SKM-1 treated with dmso at 0.1 percent for 144 hours (cell line): ENCODE data around the gene HAUS7.
"Not testable (repeated sequence)": the region's sequence is repeated elsewhere in the genome, so short reads cannot be mapped to it uniquely, and the experiment has no call there.

Experiments
- DNase-seq: peaks from one replicate; lab custom pipeline; 2025; ENCODE audit not compliant: unreplicated experiment; lab: John Stamatoyannopoulos, UW

HAUS7 gene

DNA sequence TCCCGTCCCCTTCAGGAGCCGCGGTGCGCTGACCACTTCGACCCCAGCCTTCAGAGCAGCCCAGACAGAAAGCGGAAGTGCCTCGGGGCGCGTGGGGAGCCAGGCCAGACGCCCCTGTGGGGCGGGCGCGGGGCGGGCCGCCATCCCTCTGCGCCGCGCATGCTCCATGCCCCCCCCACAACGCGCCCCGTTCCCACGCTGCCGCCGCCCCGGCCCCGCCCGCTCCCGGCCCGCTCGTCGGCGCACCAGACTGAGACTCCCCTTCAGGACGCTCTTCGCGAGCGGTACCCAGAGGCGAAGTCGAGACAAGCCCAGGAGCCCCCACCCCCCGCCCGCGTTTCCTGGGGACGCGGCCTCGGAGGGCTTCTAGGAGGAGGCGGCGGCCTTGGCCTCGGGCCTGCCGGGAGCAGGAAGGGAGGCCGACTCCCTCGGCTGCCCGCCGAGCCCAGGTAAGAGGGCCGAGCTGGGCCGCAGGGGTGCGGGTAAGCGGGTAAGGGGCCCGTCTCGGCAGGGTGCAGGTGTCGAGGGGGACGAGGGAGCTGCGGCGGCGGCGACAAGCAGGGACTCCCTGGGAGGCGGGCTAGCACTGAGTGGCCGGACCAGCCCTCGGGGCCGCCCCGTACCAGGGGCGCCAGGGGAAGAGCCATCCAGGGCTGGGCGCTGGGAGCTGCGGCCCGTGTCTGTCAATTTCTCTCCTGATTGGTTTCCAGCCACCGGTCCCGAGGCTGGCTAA is 59.0 kb downstream of the HAUS7 start, which contains the start of gene ZFP92:
Gene ZFP92 (plus strand): TSS at position 218 of the 733 bp plus-strand sequence. CDS start 6,851 bp downstream, outside the sequence.
- DNase-seq = no peak

DNA sequence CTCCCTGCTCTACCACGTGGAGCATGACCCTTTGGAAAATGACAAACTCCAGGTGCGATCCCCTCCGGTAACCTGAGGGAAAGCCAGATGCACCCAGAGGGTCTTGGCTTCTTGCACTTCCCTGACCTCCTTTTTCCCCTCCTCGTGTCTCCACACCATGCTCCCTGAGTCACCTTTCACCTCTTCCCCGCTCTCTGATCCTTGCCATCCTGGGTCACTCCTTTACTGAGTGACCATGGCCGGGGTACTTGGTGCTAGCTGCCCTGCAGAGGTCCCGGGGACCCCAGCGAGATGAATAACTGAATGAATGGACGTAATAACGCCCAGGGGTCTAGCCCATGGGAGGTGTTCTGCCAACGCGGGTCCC is 59.5 kb downstream of the HAUS7 start:
- no peak for DNase-seq

DNA sequence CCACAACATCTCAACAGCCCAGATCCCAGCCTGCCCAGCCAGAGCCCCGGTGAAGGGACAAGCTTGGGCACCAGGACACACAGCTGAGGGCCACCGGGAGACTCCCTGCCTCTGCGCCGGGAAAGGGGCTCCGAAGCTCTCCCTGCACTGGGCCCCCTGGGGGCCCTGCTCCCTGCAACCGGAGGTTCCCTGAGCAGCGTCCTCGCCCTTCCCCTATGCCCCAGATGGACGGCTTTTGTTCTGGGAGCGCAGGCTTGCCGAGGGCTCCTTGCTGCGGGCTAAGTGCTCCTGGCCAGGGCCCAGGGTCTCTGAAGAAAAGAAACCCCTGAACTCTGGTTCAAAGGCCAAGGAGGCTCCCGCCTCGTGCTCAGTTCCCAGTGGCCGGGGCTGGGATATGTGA is 60.0 kb downstream of the HAUS7 start:
- DNase-seq = no peak

DNA sequence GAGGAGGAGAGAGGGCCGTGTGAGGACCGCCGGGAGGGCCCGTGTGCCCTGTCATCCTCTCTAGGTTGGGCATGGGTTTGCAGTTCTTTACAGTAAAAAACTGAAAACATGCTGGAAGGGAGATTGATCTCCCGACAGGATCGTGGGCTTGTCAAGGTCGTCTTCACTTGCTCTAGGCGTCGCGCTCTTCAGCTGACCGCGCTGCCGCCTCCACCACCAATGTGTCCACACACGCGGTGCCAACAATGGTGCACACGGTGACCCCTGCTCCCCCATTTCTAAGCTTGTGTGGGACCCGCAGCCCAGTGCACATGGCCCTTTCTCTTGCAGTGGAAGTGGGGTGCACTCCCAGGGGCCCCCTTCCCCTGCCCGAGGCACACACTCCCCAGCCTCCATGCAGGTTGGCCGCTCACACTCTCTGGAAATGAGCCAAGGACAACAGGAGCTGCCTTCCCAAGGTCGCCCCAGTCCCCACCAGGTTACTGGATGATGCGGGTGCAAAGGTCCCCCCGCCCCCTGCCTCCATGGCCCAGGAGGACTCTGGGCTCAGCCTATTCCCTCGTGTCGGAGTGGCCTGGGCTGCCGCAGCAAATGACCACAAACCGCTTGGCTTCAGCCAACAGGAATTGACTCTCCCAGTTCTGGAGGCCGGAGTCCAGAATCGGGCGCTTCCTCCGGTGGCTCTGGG is 60.8 kb downstream of the HAUS7 start:
- no peak for DNase-seq

DNA sequence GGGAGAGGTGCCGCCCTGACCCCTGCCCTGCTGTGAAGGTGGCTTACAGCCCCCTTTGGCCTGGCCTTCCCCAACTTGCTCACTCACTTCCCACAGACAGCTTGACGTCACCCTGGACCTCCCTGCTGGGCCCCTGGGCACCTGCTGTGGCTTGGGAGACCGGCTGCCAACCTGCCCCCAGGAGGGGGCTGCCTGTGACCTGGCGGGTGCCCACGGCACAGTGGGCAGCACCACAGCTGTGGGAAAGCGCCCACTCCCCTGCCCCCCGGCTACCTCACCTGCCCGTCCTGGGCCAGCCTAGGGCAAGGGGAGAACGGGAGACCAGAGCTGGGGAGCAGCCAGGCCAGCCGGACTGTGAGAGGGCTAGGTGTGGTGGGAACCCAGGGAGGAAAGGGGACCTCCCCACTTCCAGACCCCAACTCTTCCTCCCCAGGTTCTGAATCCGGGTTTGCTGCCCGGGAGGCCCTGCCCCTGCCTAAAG is 61.5 kb downstream of the HAUS7 start:
- DNase-seq = no peak

DNA sequence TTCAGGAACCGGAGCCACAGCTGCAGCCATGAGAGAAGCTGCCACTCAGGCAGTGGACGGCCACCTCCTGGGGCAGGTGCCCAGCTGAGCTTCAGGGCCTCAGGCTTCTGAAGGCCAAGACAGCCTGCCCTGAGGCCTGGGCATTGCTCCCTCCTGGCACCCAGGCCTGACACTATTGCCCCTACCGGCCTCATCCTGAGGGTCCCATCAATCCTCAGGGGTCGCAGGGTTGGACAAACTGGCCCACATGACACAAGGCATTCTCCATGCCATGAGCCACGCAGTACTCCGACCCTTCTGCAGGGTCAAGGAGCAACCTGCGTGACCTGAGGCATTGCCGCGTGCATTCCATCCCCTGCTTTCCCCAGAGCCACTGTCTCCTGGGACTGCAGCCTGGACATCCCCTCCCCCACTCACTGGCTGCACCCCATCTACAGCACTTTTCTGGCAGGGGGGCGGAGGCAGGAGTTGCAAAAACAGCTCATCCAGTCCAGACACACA is 62.1 kb downstream of the HAUS7 start:
- no peak for DNase-seq

DNA sequence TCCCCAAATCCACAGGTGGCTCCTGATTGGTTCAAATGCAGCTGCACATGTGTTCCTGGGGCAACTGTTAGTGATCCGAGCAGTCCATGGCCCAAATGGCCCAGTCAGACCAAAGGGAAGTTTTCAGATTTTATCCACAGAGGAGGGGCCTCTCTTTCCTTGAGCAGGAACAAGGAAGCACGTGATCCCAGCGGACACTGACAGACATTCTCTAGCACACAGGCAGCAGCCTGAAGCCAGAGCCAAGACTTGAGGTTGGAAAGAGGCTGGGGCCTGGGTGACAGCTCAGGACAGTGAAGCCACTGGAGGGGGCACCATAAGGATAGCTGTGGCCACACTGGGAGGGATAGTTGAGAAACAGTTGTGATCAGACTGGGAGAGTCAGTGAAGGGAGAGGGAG is 62.6 kb downstream of the HAUS7 start:
- DNase-seq = no peak

DNA sequence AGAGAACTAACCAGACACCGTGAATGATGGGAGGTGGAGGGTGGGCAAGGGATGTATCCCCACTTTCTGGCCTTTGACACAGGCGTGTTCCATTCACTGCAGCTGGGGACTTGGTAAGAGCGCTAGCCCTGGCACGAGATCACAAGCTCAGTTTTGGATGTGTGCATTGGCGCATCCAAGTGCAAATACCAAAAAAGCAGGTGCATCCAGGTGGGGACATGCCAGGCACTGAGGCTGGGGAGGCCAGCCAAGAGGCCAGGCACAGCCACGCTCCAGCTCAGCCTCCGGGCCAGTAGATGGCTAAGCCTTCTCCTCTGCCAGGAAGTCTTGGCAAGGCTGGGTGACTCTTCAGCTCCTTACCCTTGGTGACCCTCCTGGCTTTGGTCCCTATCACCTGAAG is 63.5 kb downstream of the HAUS7 start:
- DNase-seq = no peak

DNA sequence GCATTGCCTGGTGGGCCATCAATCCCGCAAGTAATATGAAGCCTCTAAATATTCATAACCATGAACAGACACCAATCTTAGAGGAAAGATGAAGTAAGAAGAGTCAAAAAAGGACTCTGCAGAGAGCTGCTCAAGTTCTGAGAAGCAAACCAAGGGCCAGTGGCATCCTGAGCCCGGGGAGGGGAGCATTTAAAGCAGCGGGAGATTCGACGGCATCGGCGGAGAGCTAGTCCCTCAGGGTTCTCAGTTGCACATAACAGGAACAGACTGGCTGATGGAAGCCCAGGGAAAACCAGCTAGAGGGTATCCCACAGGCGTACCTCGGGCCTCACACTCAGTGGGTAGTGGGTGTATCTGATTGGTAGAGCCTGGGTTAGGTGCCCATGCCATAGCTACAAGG is 64.4 kb downstream of the HAUS7 start:
- DNase-seq = no peak

DNA sequence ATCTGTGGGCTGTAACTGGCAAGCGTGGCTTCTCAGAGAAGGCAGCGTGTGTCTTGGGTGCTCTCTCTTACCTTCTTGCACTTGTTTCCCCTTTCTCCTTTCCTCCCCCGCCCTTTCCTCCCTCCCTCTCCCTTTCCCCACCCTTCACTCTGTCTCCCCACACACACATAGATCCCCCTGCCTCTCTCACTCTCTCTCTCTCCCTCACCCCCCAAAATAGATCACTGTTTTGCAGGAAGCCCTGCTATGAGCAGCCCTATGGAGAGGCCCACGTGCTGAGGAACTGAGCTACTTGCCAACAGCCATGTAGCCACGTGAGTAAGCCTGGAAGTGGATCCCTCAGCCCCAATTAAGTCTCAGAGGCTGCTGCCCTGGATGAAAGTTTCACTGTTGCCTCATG is 65.0 kb downstream of the HAUS7 start:
- no peak for DNase-seq

DNA sequence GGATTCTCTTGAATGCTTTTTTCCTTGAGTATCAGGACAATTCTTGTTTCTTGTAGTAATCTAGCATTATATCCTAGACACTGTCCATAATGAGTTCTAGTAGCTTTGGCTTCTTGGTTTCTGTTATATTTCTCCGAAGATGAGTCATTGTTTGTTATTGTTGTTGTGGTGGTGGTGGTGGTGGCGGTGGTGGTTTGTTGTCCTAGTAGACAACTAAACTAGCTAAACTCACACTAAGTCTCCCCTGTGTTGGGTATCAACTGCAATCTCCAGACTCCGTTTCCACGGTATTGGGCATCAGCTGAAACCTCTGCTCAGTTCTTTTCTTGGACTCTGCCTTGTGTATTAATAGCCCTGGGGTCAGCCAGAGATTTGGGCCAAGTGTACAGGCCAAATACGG is 66.0 kb downstream of the HAUS7 start:
- DNase-seq = not testable (repeated sequence)

DNA sequence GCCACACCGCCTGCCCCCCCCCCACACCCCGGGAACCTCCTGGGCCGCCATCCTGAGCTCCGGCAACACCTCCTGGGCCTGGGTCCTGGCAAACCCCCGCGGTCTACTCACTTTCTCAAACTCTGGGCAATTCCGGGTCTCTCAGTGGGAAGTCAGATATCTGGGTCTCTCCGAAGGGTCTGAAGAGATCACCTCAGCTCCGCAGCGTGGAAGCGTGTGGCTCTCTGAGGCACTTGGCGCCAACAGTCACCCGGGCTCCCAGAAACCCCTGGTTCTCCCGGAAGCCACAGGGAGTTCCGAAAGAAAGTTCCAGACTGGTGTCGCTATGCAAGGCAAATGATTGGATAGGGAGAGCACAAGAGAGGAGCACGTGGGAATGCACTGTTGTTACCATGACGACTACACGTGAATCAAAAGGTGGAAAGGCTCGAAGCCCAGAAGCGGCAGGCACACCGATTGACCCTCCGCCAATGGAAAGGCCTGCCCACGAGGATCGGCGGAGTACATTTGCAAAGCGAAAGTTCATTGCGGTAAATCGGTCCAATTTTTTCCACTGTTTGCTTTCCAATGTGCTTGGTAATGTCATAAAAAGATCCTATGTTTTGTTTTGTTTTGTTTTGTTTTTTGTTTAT is 69.1 kb downstream of the HAUS7 start, which contains the start of gene PNMA6E:
Gene PNMA6E (minus strand): TSS at position 218 of the 632 bp plus-strand sequence. CDS start 2,501 bp downstream, outside the sequence.
- no peak for DNase-seq

DNA sequence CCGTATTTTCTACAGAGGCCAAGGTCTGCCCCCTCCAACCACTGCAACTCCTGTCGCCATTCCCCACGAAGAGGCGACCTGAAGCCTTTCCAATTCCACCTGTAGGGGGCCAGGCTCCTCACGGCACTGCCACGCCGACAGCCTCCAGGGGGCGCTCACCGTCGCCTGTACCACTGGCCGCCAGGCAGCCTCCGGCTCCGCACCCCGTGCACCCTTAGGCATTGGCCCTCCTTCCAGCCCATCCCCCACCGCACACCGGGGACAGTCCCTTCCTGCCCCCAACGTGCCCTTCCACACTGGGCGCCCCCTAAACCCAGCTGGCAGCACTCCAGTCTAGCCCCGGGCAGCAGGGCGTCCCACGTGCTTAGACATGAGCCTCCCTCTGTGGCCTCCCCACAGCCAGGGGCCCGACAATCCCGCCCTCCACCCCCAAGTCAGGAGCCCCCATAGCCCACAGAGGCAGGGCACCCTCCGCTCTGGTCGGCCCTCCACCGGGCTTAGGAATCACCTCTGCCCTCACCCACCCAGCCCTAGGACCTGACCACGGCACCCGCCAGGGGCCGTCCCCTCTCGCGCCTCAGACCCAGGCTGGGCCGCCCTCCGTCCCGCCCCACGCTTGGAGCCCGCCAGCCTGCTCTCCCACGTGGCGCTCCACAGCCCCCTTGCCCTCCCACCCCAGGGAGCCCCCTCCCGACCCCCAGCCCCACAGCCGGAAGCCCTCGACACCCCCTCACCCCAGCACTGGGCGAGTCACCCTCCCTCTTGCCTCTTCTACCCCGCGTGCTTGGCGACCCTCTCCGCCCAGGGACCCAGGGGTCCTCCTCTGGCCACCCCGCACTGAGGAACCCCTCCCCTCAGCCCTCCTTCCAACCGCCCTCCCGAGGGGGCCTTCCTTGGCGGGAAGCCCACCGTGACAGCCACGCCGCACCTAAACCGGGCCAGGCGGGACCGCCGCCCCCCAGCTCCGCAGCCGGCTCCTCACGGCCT is 69.9 kb downstream of the HAUS7 start:
- peak; percentile 50 for DNase-seq

DNA sequence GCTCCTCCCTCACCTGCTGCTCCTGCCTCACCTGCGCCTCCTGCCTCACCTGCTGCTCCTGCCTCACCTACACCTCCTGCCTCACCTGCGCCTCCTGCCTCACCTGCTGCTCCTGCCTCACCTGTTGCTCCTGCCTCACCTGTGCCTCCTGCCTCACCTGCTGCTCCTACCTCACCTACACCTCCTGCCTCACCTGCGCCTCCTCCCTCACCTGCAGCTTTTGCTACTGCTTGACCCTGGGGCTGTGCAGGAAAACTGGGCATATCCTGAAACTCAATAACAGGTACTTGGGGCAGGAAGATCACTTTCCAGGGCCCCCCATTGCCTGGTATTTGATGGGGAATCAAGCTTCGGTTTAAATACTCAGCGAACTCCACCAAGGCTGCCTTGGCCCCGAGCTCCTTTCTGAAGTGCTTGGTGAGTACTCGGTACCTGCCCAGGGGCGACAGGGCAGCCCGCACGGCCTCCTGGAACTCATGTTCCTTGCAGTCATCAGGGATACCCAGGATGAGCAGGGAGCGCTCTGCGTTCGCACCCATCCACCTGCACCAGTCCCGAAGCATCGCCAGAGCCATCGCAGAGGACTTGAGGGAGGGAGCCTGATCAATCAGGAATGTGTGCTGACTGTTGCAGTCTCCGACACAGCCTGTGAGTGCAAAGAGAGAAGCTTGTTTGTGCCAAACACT is 72.0 kb downstream of the HAUS7 start:
- DNase-seq = no peak
